GM23338 (cell line): Measurements from ENCODE around the gene GALNT9.

Source experiments
- CREB1 ChIP-seq: fragments of 250-450 bp; sonication (Bioruptor Pico); IDR thresholded peaks from 2 replicates; pipeline ENCODE4 v1.5.0; 2020; ENCODE audit warnings: low read depth, mild to moderate bottlenecking, moderate library complexity
- EZH2 ChIP-seq: fragments of 200-600 bp; sonication (generic); IDR thresholded peaks from one replicate; pipeline ENCODE4 v1.8.0; 2017; ENCODE audit warnings: antibody characterized with exemption, mild to moderate bottlenecking, low read depth; ENCODE audit not compliant: unreplicated experiment
- EZH2phosphoT487 ChIP-seq: fragments of 200-600 bp; sonication (generic); IDR thresholded peaks from one replicate; pipeline ENCODE4 v1.8.1; 2018; ENCODE audit warnings: antibody characterized with exemption; ENCODE audit not compliant: unreplicated experiment
- JUNB ChIP-seq: IDR thresholded peaks from one replicate; pipeline ENCODE4 v1.6.1; 2016; ENCODE audit warnings: antibody characterized with exemption; ENCODE audit not compliant: unreplicated experiment
- NANOG ChIP-seq: IDR thresholded peaks from 2 replicates; pipeline ENCODE4 v1.6.1; 2016; ENCODE audit warnings: antibody characterized with exemption, borderline replicate concordance
- POLR2AphosphoS5 ChIP-seq: IDR thresholded peaks from 2 replicates; pipeline ENCODE4 v1.6.1; 2016; ENCODE audit warnings: antibody characterized with exemption, low read depth
- STAT1 ChIP-seq: IDR thresholded peaks from one replicate; pipeline ENCODE4 v1.6.1; 2016; ENCODE audit warnings: antibody characterized with exemption; ENCODE audit not compliant: unreplicated experiment
- ZNF114 ChIP-seq: fragments of 250-450 bp; sonication (Bioruptor Pico); IDR thresholded peaks from 2 replicates; pipeline ENCODE4 v1.5.0; 2020; ENCODE audit warnings: mild to moderate bottlenecking, moderate library complexity
- ZNF331 ChIP-seq: fragments of 250-450 bp; sonication (Bioruptor Pico); IDR thresholded peaks from 2 replicates; pipeline ENCODE4 v1.5.0; 2020; ENCODE audit warnings: low read depth, mild to moderate bottlenecking, moderate library complexity
- TF ChIP-seq, protein P1 (sequence below), 2 experiments: fragments of 200-600 bp in 1 of 2; sonication (generic) in 1 of 2; conservative IDR thresholded peaks; 2 replicates each; pipeline versions ENCODE4 v1.5.1 to v1.6.1; 2016 to 2017; ENCODE audit warnings: antibody characterized with exemption in 2 of 2, low read depth in 2 of 2, mild to moderate bottlenecking in 2 of 2, moderate library complexity in 1 of 2
- TF ChIP-seq, protein P2 (sequence below): IDR thresholded peaks from one replicate; pipeline ENCODE4 v1.6.1; 2018; ENCODE audit warnings: antibody characterized with exemption; ENCODE audit not compliant: unreplicated experiment
- TF ChIP-seq, protein P3 (sequence below): IDR thresholded peaks from 2 replicates; pipeline ENCODE4 v1.6.1; 2016; ENCODE audit warnings: antibody characterized with exemption

DNA sequence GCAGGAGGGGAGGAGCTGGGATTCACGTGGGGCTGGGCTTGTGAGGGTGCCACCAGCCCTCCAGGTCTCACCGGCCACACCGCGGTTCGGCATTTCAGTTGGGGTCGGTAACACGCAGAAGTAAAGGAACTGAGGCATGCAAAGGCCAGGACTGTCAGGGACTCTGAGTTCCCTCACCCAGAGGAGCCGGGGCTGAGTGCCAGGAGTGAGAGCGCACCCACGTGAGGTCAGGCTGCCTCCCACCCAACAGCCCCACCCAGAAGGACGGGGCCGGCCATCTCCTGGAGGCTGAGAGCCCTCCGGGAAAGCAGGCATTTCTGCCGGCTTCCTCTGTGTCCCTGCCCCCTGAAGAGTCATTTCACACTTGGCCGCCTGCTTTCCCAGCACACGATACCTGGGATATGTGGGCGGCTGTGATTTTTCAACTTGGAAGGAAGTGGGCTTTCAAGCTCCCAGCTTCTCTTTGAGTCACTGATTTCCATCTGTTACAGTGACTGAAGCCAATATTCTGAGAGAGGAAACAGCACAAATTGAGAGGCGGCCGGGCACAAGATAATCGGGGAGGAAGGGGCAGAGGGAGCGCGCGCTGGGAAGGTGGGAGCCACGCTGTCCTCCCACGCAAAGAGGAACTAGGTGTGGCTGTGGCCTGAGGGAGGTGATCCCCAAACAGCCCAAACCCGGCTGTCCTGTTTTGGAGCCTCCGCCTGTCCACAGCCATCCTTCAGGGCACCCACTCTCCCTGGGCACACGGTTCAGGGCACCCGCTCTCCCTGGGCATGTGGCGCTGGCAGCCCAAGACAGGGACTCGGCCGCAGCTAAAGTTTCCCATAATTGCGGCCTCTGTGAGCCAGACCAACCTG, 19.0 kb downstream of the GALNT9 start:
- TF ChIP-seq, protein P1, sequence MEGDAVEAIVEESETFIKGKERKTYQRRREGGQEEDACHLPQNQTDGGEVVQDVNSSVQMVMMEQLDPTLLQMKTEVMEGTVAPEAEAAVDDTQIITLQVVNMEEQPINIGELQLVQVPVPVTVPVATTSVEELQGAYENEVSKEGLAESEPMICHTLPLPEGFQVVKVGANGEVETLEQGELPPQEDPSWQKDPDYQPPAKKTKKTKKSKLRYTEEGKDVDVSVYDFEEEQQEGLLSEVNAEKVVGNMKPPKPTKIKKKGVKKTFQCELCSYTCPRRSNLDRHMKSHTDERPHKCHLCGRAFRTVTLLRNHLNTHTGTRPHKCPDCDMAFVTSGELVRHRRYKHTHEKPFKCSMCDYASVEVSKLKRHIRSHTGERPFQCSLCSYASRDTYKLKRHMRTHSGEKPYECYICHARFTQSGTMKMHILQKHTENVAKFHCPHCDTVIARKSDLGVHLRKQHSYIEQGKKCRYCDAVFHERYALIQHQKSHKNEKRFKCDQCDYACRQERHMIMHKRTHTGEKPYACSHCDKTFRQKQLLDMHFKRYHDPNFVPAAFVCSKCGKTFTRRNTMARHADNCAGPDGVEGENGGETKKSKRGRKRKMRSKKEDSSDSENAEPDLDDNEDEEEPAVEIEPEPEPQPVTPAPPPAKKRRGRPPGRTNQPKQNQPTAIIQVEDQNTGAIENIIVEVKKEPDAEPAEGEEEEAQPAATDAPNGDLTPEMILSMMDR (conservative IDR thresholded peaks at IDR 0.05; ENCODE audit: low read depth in 2 of 2), result no peak
- TF ChIP-seq EZH2 (no peak), JUNB (no peak), EZH2phosphoT487 (no peak), POLR2AphosphoS5 (no peak), CREB1 (CRISPR knock-in tag) (no peak), NANOG (no peak), STAT1 (no peak), ZNF114 (CRISPR knock-in tag) (no peak), ZNF331 (no peak)
- TF ChIP-seq, protein P2, sequence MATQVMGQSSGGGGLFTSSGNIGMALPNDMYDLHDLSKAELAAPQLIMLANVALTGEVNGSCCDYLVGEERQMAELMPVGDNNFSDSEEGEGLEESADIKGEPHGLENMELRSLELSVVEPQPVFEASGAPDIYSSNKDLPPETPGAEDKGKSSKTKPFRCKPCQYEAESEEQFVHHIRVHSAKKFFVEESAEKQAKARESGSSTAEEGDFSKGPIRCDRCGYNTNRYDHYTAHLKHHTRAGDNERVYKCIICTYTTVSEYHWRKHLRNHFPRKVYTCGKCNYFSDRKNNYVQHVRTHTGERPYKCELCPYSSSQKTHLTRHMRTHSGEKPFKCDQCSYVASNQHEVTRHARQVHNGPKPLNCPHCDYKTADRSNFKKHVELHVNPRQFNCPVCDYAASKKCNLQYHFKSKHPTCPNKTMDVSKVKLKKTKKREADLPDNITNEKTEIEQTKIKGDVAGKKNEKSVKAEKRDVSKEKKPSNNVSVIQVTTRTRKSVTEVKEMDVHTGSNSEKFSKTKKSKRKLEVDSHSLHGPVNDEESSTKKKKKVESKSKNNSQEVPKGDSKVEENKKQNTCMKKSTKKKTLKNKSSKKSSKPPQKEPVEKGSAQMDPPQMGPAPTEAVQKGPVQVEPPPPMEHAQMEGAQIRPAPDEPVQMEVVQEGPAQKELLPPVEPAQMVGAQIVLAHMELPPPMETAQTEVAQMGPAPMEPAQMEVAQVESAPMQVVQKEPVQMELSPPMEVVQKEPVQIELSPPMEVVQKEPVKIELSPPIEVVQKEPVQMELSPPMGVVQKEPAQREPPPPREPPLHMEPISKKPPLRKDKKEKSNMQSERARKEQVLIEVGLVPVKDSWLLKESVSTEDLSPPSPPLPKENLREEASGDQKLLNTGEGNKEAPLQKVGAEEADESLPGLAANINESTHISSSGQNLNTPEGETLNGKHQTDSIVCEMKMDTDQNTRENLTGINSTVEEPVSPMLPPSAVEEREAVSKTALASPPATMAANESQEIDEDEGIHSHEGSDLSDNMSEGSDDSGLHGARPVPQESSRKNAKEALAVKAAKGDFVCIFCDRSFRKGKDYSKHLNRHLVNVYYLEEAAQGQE, result no peak
- TF ChIP-seq, protein P3, sequence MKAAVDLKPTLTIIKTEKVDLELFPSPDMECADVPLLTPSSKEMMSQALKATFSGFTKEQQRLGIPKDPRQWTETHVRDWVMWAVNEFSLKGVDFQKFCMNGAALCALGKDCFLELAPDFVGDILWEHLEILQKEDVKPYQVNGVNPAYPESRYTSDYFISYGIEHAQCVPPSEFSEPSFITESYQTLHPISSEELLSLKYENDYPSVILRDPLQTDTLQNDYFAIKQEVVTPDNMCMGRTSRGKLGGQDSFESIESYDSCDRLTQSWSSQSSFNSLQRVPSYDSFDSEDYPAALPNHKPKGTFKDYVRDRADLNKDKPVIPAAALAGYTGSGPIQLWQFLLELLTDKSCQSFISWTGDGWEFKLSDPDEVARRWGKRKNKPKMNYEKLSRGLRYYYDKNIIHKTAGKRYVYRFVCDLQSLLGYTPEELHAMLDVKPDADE, result no peak
